Measurements from ENCODE around the gene IRF7.
"Not testable (repeated sequence)": the region's sequence is repeated elsewhere in the genome, so short reads cannot be mapped to it uniquely, and the experiment has no call there.

Gene IRF7

GRCh38 chr11:574031-574570, 41.6 kb downstream of the IRF7 start:
- DNase-seq, ATAC-seq, H3K9me3 Mint-ChIP-seq: not testable (repeated sequence)
- Mint-ChIP-seq H3K27me3 (peaks cover 16% of the 10 kb centered on the region), H3K27ac (peak overlapping the region in 1 of 2 donors; percentile 38), H3K4me3 (peak overlapping the region in 1 of 2 donors; percentile 89), H3K4me1 (peaks cover 52% of the 10 kb centered on the region)

- no peak for ATAC-seq
- Mint-ChIP-seq H3K27ac (no peak overlapping the region), H3K27me3 (peaks cover 16% of the 10 kb centered on the region), H3K4me1 (peaks cover 45% of the 10 kb centered on the region), H3K9me3 (no peaks in the 10 kb centered on the region), H3K4me3 (no peak overlapping the region)
- DNase-seq, result no peak
These were observed 42.5 kb downstream of the IRF7 start for GRCh38 chr11:573146-573759.

GRCh38 chr11:571802-572185, 44.0 kb downstream of the IRF7 start:
- no peak for DNase-seq
- Mint-ChIP-seq H3K27ac (no peak overlapping the region), H3K9me3 (no peaks in the 10 kb centered on the region), H3K4me1 (peaks cover 45% of the 10 kb centered on the region), H3K27me3 (peaks cover 16% of the 10 kb centered on the region), H3K4me3 (no peak overlapping the region)
- ATAC-seq, result no peak

- peak overlapping the region in 1 of 2 donors; percentile 25 for H3K27ac Mint-ChIP-seq
- no peaks in the 10 kb centered on the region for H3K9me3 Mint-ChIP-seq
- peak overlapping the region; percentile 82 to 96 for H3K4me3 Mint-ChIP-seq
- H3K4me1 Mint-ChIP-seq, result peaks cover 42% of the 10 kb centered on the region
- no peak for ATAC-seq
- H3K27me3 Mint-ChIP-seq, result peaks cover 5% of the 10 kb centered on the region
- no peak for DNase-seq
These were observed 46.4 kb downstream of the IRF7 start for GRCh38 chr11:569158-569885.

- Mint-ChIP-seq H3K9me3 (no peaks in the 10 kb centered on the region), H3K27me3 (no peaks in the 10 kb centered on the region), H3K4me3 (peak overlapping the region; percentile 82 to 96), H3K27ac (no peak overlapping the region), H3K4me1 (peaks cover 46% of the 10 kb centered on the region)
- DNase-seq (peak; percentile 93 to 98), ATAC-seq (peak; percentile 93)
These were observed 47.2 kb downstream of the IRF7 start for GRCh38 chr11:568306-569157.

- Mint-ChIP-seq H3K4me3 (peak overlapping the region; percentile 73 to 82), H3K27me3 (no peaks in the 10 kb centered on the region), H3K9me3 (no peaks in the 10 kb centered on the region), H3K4me1 (peaks cover 49% of the 10 kb centered on the region), H3K27ac (peak overlapping the region in 1 of 2 donors; percentile 71)
- DNase-seq (no peak), ATAC-seq (peak; percentile 13)
These were observed 48.0 kb downstream of the IRF7 start for GRCh38 chr11:567629-568292.

GRCh38 chr11:567011-567628, 48.6 kb downstream of the IRF7 start:
- no peaks in the 10 kb centered on the region for H3K9me3 Mint-ChIP-seq
- peak overlapping the region; percentile 73 to 82 for H3K4me3 Mint-ChIP-seq
- no peak overlapping the region for H3K27ac Mint-ChIP-seq
- no peak for ATAC-seq
- no peaks in the 10 kb centered on the region for H3K27me3 Mint-ChIP-seq
- DNase-seq, result no peak
- peaks cover 49% of the 10 kb centered on the region for H3K4me1 Mint-ChIP-seq

- H3K4me1 Mint-ChIP-seq, result peaks cover 56% of the 10 kb centered on the region
- DNase-seq, result no peak
- no peak for ATAC-seq
- H3K27me3 Mint-ChIP-seq, result no peaks in the 10 kb centered on the region
- H3K27ac Mint-ChIP-seq, result no peak overlapping the region
- H3K4me3 Mint-ChIP-seq, result no peak overlapping the region
- no peaks in the 10 kb centered on the region for H3K9me3 Mint-ChIP-seq
These were observed 49.7 kb downstream of the IRF7 start for GRCh38 chr11:565921-566509.

GRCh38 chr11:563812-564578, 51.8 kb downstream of the IRF7 start:
- H3K4me1 Mint-ChIP-seq, result peaks cover 54% of the 10 kb centered on the region
- no peak overlapping the region for H3K27ac Mint-ChIP-seq
- DNase-seq (no peak), ATAC-seq (no peak)
- H3K4me3 Mint-ChIP-seq, result no peak overlapping the region
- no peaks in the 10 kb centered on the region for H3K9me3 Mint-ChIP-seq
- no peaks in the 10 kb centered on the region for H3K27me3 Mint-ChIP-seq

GRCh38 chr11:563066-563811, 52.5 kb downstream of the IRF7 start:
- Mint-ChIP-seq H3K4me3 (peak overlapping the region in 1 of 2 donors; percentile 33), H3K27me3 (peaks cover 2% of the 10 kb centered on the region), H3K9me3 (no peaks in the 10 kb centered on the region), H3K4me1 (peaks cover 56% of the 10 kb centered on the region), H3K27ac (no peak overlapping the region)
- ATAC-seq (no peak), DNase-seq (no peak)

Measured in stimulated activated naive CD8-positive, alpha-beta T cell treated with anti-CD3 and anti-CD28 coated beads, Interleukin-15, amount 100 ng/mL, for 72 hours (primary cell).